Measurements from ENCODE around the gene TH.

- TF ChIP-seq CTCF (conservative IDR thresholded peaks at IDR 0.05; ENCODE audit: low read depth in 2 of 2), result no peak
- no peak for TF ChIP-seq EZH2 (IDR thresholded peaks at IDR 0.05; ENCODE audit: low read depth, unreplicated experiment)
- no peak for TF ChIP-seq POLR2AphosphoS5 (IDR thresholded peaks at IDR 0.05; ENCODE audit: low read depth)
- no peak for TF ChIP-seq JUNB (IDR thresholded peaks at IDR 0.05; ENCODE audit: unreplicated experiment)
- no peak for TF ChIP-seq EZH2phosphoT487 (IDR thresholded peaks at IDR 0.05; ENCODE audit: unreplicated experiment)
- no peak for TF ChIP-seq STAT1 (IDR thresholded peaks at IDR 0.05; ENCODE audit: unreplicated experiment)
- TF ChIP-seq NANOG (IDR thresholded peaks at IDR 0.05; ENCODE audit: borderline replicate concordance), result no peak
- TF ChIP-seq ZNF114 (CRISPR knock-in tag; IDR thresholded peaks at IDR 0.05), result no peak
- no peak for TF ChIP-seq REST (IDR thresholded peaks at IDR 0.05; ENCODE audit: unreplicated experiment)
- TF ChIP-seq CREB1 (CRISPR knock-in tag; IDR thresholded peaks at IDR 0.05; ENCODE audit: low read depth), result no peak
Observed at GRCh38 chr11:2221024-2221423, 49.4 kb upstream of the TH start.

Measured in GM23338 (cell line).